HepG2 (cell line): Measurements from ENCODE around the gene INPP5E. TPM values are rescaled to one million over a fixed set of nuclear protein-coding genes. Genes with fewer than 3 reads are reported as not detected.

Source experiments
- AKAP8 ChIP-seq: sonication (generic); formaldehyde crosslinking; IDR thresholded peaks from 2 replicates; pipeline ENCODE4 v1.5.1; 2020; ENCODE audit warnings: mild to moderate bottlenecking, missing genetic modification reagents
- ARID2 ChIP-seq: sonication (generic); formaldehyde crosslinking; IDR thresholded peaks from 2 replicates; pipeline ENCODE4 v1.8.1; 2022; ENCODE audit warnings: mild to moderate bottlenecking, missing genetic modification reagents, borderline replicate concordance
- CEBPB ChIP-seq: IDR thresholded peaks from 2 replicates; pipeline ENCODE4 v1.6.1; 2011; ENCODE audit warnings: low read depth, low read length, improper control_type of control experiment, borderline replicate concordance
- FOXC1 ChIP-seq: sonication (generic); formaldehyde crosslinking; IDR thresholded peaks from 2 replicates; pipeline ENCODE4 v1.8.0; 2022; ENCODE audit warnings: mild to moderate bottlenecking, missing genetic modification reagents, borderline replicate concordance
- GPN1 ChIP-seq: sonication (generic); formaldehyde crosslinking; IDR thresholded peaks from 2 replicates; pipeline ENCODE4 v1.5.1; 2020; ENCODE audit warnings: missing genetic modification reagents, borderline replicate concordance
- HCFC1 ChIP-seq: fragments of 150-350 bp; IDR thresholded peaks from 2 replicates; pipeline ENCODE4 v1.6.1; 2014; ENCODE audit warnings: low read depth, low read length
- HOXA9 ChIP-seq: sonication (generic); formaldehyde crosslinking; IDR thresholded peaks from 2 replicates; pipeline ENCODE4 v1.8.1; 2022; ENCODE audit warnings: missing genetic modification reagents, mild to moderate bottlenecking, moderate library complexity, borderline replicate concordance
- KDM4B ChIP-seq: sonication (generic); formaldehyde crosslinking; IDR thresholded peaks from 2 replicates; pipeline ENCODE4 v1.4.0; 2020; ENCODE audit warnings: missing genetic modification reagents
- KDM5A ChIP-seq: fragments of 200-600 bp; sonication (generic); IDR thresholded peaks from 2 replicates; pipeline ENCODE4 v1.7.0; 2018; ENCODE audit warnings: antibody characterized with exemption, mild to moderate bottlenecking, low read length, borderline replicate concordance
- KLF11 ChIP-seq: IDR thresholded peaks from 2 replicates; pipeline ENCODE4 v1.6.1; 2016; ENCODE audit warnings: missing compliant biosample characterization
- MTA1 ChIP-seq: sonication (generic); formaldehyde crosslinking; IDR thresholded peaks from 2 replicates; pipeline ENCODE4 v1.4.0; 2020; ENCODE audit warnings: missing genetic modification reagents, mild to moderate bottlenecking, borderline replicate concordance
- SOX6 ChIP-seq, 2 experiments: fragments of 450-650 bp in 1 of 2; sonication (generic) in 1 of 2; formaldehyde crosslinking in 1 of 2; IDR thresholded peaks; 2 replicates each; pipeline versions ENCODE4 v1.4.0 to v1.6.1; 2017 to 2020; ENCODE audit warnings: antibody characterized with exemption in 1 of 2, mild to moderate bottlenecking in 1 of 2, missing genetic modification reagents in 1 of 2
- WIZ ChIP-seq: sonication (generic); formaldehyde crosslinking; IDR thresholded peaks from 2 replicates; pipeline ENCODE4 v1.5.1; 2020; ENCODE audit warnings: mild to moderate bottlenecking, missing genetic modification reagents
- YEATS4 ChIP-seq: sonication (generic); formaldehyde crosslinking; IDR thresholded peaks from 2 replicates; pipeline ENCODE4 v1.4.0; 2020; ENCODE audit warnings: missing genetic modification reagents, borderline replicate concordance
- ZBTB8A ChIP-seq: sonication (generic); formaldehyde crosslinking; IDR thresholded peaks from 2 replicates; pipeline ENCODE4 v1.4.0; 2020; ENCODE audit warnings: mild to moderate bottlenecking, low read depth, missing genetic modification reagents, borderline replicate concordance
- ZFY ChIP-seq: sonication (generic); formaldehyde crosslinking; IDR thresholded peaks from 2 replicates; pipeline ENCODE4 v1.4.0; 2020; ENCODE audit warnings: missing genetic modification reagents
- ZNF251 ChIP-seq: sonication (generic); formaldehyde crosslinking; IDR thresholded peaks from 2 replicates; pipeline ENCODE4 v1.9.0; 2021; ENCODE audit warnings: mild to moderate bottlenecking, missing genetic modification reagents
- ZNF546 ChIP-seq: sonication (generic); formaldehyde crosslinking; conservative IDR thresholded peaks from 2 replicates; pipeline ENCODE4 v1.8.1; 2023; ENCODE audit warnings: mild to moderate bottlenecking, missing genetic modification reagents
- ZNF670 ChIP-seq: sonication (generic); formaldehyde crosslinking; IDR thresholded peaks from 2 replicates; pipeline ENCODE4 v1.8.0; 2022; ENCODE audit warnings: mild to moderate bottlenecking, missing genetic modification reagents, borderline replicate concordance
- ZNF703 ChIP-seq: sonication (generic); formaldehyde crosslinking; IDR thresholded peaks from 2 replicates; pipeline ENCODE4 v1.5.1; 2020; ENCODE audit warnings: missing genetic modification reagents, mild to moderate bottlenecking, moderate library complexity, borderline replicate concordance
- polyA plus RNA-seq, 8 experiments: library from polyadenylated mRNA; depleted of rRNA in 3 of 8; stranded (reverse) in 7 of 8; unstranded in 1 of 8; fragments of >200 nt; fragmentation: Illumina TruSeq in 4 of 8; extraction: Trizol in 4 of 8; gene quantifications; 2 replicates each; pipeline versions ENCODE4 v1.2.1 to v1.2.3, GENCODE V29; 2011 to 2016; ENCODE audit warnings: low read depth in 4 of 8, missing spikeins in 1 of 8, mixed read lengths in 1 of 8; ENCODE audit not compliant: insufficient read depth in 1 of 8
- total RNA-seq, 5 experiments: library from RNA; depleted of rRNA; stranded (reverse); fragments of >200 nt; fragmentation: Illumina TruSeq; extraction: Trizol; gene quantifications; 2 replicates each; pipeline ENCODE4 v1.2.3, GENCODE V29; 2016; ENCODE audit warnings: low read depth in 1 of 5
- TF ChIP-seq, protein P1 (sequence below): sonication (generic); formaldehyde crosslinking; conservative IDR thresholded peaks from 2 replicates; pipeline ENCODE4 v1.4.0; 2020; ENCODE audit warnings: missing genetic modification reagents
- TF ChIP-seq, protein P2 (sequence below): sonication (generic); formaldehyde crosslinking; IDR thresholded peaks from 2 replicates; pipeline ENCODE4 v1.4.0; 2020; ENCODE audit warnings: missing genetic modification reagents, borderline replicate concordance
- TF ChIP-seq, protein P3 (sequence below): sonication (generic); formaldehyde crosslinking; IDR thresholded peaks from 2 replicates; pipeline ENCODE4 v1.4.0; 2020; ENCODE audit warnings: missing genetic modification reagents, borderline replicate concordance

The INPP5E gene
- total and polyA plus RNA-seq, 2 of the 13 experiments (the other 11 are each of a cell fraction or from before 2014, with no cell fraction given), result 5.5 TPM

DNA sequence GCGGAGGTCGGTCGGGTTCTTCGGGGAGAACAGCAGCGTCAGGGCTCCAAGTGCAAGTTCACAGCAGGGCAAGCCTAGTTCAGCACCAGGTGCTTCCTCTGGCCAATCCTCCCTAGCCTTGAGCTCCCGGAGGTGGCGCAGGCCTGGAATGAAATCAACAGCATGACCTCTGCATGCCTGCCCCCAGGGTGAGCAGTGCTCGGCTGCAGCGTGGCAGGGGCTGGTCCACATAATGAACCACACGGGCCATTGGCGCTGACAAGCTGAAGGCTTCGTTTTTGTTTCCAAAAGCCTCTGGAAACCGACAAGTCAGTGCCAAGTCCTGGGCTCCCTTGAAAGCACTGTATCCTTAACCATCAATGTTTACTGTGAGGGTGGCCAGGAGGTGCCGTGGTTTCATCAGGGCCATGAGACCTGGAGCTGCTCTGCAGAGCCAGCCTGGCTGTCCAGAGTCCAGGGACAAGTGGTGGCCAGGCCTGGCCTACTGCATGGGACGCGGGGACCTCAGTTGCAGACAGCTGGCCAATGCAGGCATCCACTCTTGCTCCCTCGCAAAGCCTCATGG lies 2.1 kb upstream of the INPP5E start (continued):
- TF ChIP-seq, protein P1, sequence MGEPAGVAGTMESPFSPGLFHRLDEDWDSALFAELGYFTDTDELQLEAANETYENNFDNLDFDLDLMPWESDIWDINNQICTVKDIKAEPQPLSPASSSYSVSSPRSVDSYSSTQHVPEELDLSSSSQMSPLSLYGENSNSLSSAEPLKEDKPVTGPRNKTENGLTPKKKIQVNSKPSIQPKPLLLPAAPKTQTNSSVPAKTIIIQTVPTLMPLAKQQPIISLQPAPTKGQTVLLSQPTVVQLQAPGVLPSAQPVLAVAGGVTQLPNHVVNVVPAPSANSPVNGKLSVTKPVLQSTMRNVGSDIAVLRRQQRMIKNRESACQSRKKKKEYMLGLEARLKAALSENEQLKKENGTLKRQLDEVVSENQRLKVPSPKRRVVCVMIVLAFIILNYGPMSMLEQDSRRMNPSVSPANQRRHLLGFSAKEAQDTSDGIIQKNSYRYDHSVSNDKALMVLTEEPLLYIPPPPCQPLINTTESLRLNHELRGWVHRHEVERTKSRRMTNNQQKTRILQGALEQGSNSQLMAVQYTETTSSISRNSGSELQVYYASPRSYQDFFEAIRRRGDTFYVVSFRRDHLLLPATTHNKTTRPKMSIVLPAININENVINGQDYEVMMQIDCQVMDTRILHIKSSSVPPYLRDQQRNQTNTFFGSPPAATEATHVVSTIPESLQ (CRISPR knock-in tag), result no peak
- TF ChIP-seq ZNF251 (CRISPR knock-in tag) (no peak), MTA1 (CRISPR knock-in tag) (peak; percentile 57; the same call in 1 of the 2 replicates), SOX6 (IDR thresholded peaks at IDR 0.05) (no peak), SOX6 (CRISPR knock-in tag; IDR thresholded peaks at IDR 0.05) (no peak), ZFY (peak; percentile 47; the same call in 1 of the 2 replicates), KDM5A (no peak), ARID2 (CRISPR knock-in tag) (no peak), GPN1 (CRISPR knock-in tag) (no peak), KLF11 (no peak), FOXC1 (CRISPR knock-in tag) (no peak), YEATS4 (CRISPR knock-in tag) (no peak), KDM4B (no peak), AKAP8 (CRISPR knock-in tag) (no peak), ZNF703 (CRISPR knock-in tag) (no peak), CEBPB (no peak), ZBTB8A (CRISPR knock-in tag) (no peak), ZNF670 (CRISPR knock-in tag) (no peak), HCFC1 (no peak), HOXA9 (CRISPR knock-in tag) (no peak), WIZ (CRISPR knock-in tag) (no peak), ZNF546 (CRISPR knock-in tag) (no peak)
- TF ChIP-seq, protein P2, sequence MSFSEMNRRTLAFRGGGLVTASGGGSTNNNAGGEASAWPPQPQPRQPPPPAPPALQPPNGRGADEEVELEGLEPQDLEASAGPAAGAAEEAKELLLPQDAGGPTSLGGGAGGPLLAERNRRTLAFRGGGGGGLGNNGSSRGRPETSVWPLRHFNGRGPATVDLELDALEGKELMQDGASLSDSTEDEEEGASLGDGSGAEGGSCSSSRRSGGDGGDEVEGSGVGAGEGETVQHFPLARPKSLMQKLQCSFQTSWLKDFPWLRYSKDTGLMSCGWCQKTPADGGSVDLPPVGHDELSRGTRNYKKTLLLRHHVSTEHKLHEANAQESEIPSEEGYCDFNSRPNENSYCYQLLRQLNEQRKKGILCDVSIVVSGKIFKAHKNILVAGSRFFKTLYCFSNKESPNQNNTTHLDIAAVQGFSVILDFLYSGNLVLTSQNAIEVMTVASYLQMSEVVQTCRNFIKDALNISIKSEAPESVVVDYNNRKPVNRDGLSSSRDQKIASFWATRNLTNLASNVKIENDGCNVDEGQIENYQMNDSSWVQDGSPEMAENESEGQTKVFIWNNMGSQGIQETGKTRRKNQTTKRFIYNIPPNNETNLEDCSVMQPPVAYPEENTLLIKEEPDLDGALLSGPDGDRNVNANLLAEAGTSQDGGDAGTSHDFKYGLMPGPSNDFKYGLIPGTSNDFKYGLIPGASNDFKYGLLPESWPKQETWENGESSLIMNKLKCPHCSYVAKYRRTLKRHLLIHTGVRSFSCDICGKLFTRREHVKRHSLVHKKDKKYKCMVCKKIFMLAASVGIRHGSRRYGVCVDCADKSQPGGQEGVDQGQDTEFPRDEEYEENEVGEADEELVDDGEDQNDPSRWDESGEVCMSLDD (CRISPR knock-in tag), result no peak
- TF ChIP-seq, protein P3, sequence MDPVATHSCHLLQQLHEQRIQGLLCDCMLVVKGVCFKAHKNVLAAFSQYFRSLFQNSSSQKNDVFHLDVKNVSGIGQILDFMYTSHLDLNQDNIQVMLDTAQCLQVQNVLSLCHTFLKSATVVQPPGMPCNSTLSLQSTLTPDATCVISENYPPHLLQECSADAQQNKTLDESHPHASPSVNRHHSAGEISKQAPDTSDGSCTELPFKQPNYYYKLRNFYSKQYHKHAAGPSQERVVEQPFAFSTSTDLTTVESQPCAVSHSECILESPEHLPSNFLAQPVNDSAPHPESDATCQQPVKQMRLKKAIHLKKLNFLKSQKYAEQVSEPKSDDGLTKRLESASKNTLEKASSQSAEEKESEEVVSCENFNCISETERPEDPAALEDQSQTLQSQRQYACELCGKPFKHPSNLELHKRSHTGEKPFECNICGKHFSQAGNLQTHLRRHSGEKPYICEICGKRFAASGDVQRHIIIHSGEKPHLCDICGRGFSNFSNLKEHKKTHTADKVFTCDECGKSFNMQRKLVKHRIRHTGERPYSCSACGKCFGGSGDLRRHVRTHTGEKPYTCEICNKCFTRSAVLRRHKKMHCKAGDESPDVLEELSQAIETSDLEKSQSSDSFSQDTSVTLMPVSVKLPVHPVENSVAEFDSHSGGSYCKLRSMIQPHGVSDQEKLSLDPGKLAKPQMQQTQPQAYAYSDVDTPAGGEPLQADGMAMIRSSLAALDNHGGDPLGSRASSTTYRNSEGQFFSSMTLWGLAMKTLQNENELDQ, result no peak
